Activated CD8-positive, alpha-beta memory T cell treated with anti-CD3 and anti-CD28 coated beads, Interleukin-2, amount 50 U/mL, for 1 hour (primary cell): ENCODE results near the gene BRD7.

Source experiments
- DNase-seq: peaks from one replicate; pipeline ENCODE4 v3.0.0-alpha.2; 2020; ENCODE audit errors: extremely low read depth

BRD7 gene

GRCh38 chr16:50289950-50290764, 78.6 kb downstream of the BRD7 start:
- DNase-seq: no peak

GRCh38 chr16:50288920-50289319, 79.9 kb downstream of the BRD7 start:
- DNase-seq: no peak

GRCh38 chr16:50288026-50288425, 80.8 kb downstream of the BRD7 start:
- no peak for DNase-seq

- no peak for DNase-seq
Observed at GRCh38 chr16:50286681-50287080, 82.1 kb downstream of the BRD7 start.

- DNase-seq: no peak
Observed at GRCh38 chr16:50285406-50286003, 83.3 kb downstream of the BRD7 start.

GRCh38 chr16:50284131-50284911, 84.5 kb downstream of the BRD7 start:
- no peak for DNase-seq

- no peak for DNase-seq
Observed at GRCh38 chr16:50282955-50283631, 85.7 kb downstream of the BRD7 start.

GRCh38 chr16:50282010-50282538, 86.7 kb downstream of the BRD7 start:
- no peak for DNase-seq

GRCh38 chr16:50281391-50282009, 87.3 kb downstream of the BRD7 start:
- DNase-seq: no peak

GRCh38 chr16:50280932-50281331, 87.9 kb downstream of the BRD7 start:
- no peak for DNase-seq

GRCh38 chr16:50279504-50279865, 89.3 kb downstream of the BRD7 start:
- no peak for DNase-seq

- DNase-seq: no peak
Observed at GRCh38 chr16:50278251-50278650, 90.5 kb downstream of the BRD7 start.

- DNase-seq: no peak
Observed at GRCh38 chr16:50276801-50277555, 91.8 kb downstream of the BRD7 start.

GRCh38 chr16:50276326-50276640, 92.5 kb downstream of the BRD7 start:
- DNase-seq: no peak

- no peak for DNase-seq
Observed at GRCh38 chr16:50275428-50276325, 93.1 kb downstream of the BRD7 start.

- DNase-seq: no peak
Observed at GRCh38 chr16:50275098-50275415, 93.7 kb downstream of the BRD7 start.

- no peak for DNase-seq
Observed at GRCh38 chr16:50274326-50275097, 94.3 kb downstream of the BRD7 start.

GRCh38 chr16:50273888-50274325, 94.9 kb downstream of the BRD7 start:
- DNase-seq: no peak

GRCh38 chr16:50273382-50273690, 95.5 kb downstream of the BRD7 start:
- DNase-seq: no peak
